HFF-Myc (cell line): ENCODE measurements around the gene DCLRE1A.

Source experiments
- DNase-seq: peaks from one replicate; pipeline ENCODE4 v3.0.0-alpha.2; 2011; ENCODE audit warnings: low read depth; ENCODE audit errors: extremely low read depth
- H3K4me3 ChIP-seq: replicated peaks from 2 replicates; pipeline ENCODE4 v1.5.1; 2011; ENCODE audit warnings: low read depth, mild to moderate bottlenecking, control low read depth, low read length
- TF ChIP-seq, protein P1 (sequence below): IDR thresholded peaks from 2 replicates; pipeline ENCODE4 v1.5.1; 2012; ENCODE audit warnings: mild to moderate bottlenecking, low read depth, low read length, control low read depth; ENCODE audit errors: missing control alignments

DCLRE1A gene

DNA sequence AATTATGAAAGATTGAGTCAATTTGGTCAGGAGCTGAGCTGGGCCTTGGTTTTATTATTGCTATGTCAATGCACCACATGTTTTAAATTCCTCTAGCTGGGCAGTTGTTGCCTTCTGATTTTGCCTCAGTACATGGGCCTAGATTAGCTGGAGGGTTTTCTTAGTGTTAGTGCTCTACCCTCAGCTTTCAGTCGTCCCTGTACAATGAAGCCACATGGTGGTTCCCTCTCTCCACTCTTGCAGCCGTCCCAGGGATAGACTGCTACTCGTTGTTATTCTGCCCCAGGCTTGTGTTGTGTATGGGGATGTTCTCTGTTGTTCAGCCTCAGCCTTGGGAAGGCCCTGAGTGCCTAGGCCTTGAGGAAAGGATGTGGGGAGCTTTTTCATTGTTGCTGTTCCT is 37.6 kb upstream of the DCLRE1A start:
- H3K4me3 ChIP-seq: no peak overlapping the region
- TF ChIP-seq, protein P1, sequence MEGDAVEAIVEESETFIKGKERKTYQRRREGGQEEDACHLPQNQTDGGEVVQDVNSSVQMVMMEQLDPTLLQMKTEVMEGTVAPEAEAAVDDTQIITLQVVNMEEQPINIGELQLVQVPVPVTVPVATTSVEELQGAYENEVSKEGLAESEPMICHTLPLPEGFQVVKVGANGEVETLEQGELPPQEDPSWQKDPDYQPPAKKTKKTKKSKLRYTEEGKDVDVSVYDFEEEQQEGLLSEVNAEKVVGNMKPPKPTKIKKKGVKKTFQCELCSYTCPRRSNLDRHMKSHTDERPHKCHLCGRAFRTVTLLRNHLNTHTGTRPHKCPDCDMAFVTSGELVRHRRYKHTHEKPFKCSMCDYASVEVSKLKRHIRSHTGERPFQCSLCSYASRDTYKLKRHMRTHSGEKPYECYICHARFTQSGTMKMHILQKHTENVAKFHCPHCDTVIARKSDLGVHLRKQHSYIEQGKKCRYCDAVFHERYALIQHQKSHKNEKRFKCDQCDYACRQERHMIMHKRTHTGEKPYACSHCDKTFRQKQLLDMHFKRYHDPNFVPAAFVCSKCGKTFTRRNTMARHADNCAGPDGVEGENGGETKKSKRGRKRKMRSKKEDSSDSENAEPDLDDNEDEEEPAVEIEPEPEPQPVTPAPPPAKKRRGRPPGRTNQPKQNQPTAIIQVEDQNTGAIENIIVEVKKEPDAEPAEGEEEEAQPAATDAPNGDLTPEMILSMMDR: no peak
- no peak for DNase-seq

DNA sequence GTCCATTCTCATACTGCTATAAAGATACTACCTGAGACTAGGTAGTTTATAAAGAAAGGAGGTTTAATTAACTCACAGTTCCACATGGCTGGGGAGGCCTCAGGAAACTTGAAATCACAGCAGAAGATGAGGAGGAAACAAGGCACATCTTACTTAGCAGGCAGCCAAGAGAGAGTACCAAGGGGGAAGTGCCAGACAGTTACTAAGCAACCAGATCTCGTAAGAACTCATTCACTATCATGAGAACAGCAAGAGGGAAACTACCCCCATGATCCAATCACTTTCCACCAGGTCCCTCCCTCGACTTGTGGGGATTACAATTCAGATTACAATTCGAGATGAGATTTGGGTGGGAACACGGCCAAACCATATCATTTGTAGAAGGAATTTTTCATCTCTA is 36.9 kb upstream of the DCLRE1A start:
- TF ChIP-seq, protein P1: no peak
- no peak for DNase-seq
- H3K4me3 ChIP-seq: no peak overlapping the region

DNA sequence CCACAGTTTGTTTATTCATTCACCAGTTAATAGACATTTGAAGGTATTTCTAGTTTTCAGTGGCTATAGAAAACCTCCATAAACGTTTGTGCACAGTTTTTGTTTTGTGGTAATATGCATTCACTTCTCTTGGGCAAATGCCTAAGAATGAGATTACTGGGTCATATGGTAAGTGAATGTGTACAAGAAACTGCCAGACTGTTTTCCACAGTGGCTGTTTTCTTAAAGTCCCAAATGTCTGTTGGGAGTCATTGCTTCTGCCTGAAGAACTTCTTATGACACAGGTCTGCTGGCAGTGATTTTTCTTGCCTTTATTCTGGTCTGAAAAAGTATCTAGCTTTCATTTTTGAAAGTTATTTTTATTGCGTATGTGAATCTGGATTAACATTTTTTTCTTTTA is 36.0 kb upstream of the DCLRE1A start:
- DNase-seq: no peak
- TF ChIP-seq, protein P1: no peak
- no peak overlapping the region for H3K4me3 ChIP-seq

DNA sequence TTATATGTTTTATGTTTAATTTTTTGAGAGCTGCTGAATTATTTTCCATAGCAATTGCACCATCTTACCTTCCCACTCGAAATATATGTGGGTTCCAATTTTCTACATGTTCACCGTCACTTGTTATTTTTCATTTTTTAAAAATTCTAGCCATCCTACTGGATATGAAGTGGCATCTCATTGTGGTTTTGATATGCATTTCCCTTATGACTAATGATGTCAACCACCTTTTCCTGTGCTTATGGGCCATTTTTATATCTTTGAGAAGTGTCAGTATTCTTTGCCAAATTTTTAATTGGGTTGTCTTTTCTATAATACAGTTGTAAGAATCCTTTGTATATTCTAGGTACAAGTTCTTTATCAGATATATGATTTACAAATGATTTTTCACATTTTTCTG is 28.4 kb upstream of the DCLRE1A start:
- DNase-seq: no peak
- TF ChIP-seq, protein P1: no peak
- no peak overlapping the region for H3K4me3 ChIP-seq

DNA sequence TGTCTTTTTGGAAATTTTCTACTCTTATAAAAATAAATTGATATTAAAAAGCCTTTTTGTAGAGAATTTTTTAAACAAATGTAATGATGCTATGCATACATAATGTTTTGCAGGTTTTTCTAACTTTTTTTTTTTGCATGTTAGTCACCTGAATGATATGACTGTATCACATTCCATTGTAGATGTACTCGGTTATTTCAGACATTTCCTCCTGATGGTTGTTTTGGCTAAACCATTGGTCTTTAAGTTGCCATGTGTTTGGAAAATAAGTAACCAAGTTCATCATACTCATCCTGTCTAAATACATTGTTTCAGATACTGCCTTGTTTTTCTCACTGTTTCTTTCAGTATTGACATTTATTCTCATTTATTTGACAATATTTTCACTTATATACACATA is 26.4 kb upstream of the DCLRE1A start:
- no peak for DNase-seq
- TF ChIP-seq, protein P1: no peak
- no peak overlapping the region for H3K4me3 ChIP-seq

DNA sequence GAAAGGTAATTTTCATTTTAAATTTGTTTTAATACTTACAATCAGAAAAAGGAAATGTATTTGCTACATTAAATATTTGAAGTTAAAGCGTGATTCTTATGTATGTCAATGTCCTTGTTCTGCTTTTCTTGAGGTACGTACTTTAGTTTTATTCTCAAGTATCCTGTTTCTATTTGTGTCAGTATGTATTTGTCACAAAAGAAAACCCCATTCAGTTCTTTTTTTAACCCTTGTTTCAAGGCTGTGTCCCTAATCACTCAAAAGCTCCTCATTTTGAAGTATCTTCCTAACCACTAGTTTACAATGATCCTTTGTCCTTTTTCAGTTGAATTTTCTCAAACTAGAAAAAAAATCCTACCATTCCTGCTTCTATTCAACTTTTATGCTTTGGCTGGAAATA is 25.8 kb upstream of the DCLRE1A start:
- no peak for DNase-seq

DNA sequence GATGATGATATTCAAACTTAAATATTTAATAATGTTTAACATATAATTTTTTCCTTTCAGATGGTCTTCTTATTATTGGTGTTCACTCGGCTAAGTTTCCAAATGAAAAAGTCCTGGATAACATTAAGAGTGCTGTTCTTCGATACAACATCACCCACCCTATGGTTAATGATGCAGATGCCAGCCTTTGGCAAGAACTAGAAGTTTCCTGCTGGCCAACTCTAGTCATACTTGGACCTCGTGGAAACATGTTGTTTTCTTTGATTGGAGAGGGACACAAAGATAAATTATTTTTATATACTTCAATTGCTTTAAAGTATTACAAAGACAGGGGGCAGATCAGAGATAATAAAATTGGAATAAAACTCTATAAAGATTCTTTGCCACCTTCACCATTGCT is 22.6 kb upstream of the DCLRE1A start:
- H3K4me3 ChIP-seq: no peak overlapping the region
- TF ChIP-seq, protein P1: no peak
- DNase-seq: no peak

More for the DNA sequence above, 25.8 kb upstream of the DCLRE1A start:
- no peak overlapping the region for H3K4me3 ChIP-seq
- TF ChIP-seq, protein P1: no peak
